Putamen (tissue), 1 donor: ENCODE results near the gene STAU1.
"Not testable (repeated sequence)": the region's sequence is repeated elsewhere in the genome, so short reads cannot be mapped to it uniquely, and the experiment has no call there.

ENCODE experiments used
- DNase-seq: peaks from one replicate; pipeline ENCODE4 v3.0.0-alpha.2; 2016; ENCODE audit warnings: low spot score

Gene STAU1

GRCh38 chr20:49118307-49118706 is 69.8 kb downstream of the STAU1 start:
- no peak for DNase-seq

DNA sequence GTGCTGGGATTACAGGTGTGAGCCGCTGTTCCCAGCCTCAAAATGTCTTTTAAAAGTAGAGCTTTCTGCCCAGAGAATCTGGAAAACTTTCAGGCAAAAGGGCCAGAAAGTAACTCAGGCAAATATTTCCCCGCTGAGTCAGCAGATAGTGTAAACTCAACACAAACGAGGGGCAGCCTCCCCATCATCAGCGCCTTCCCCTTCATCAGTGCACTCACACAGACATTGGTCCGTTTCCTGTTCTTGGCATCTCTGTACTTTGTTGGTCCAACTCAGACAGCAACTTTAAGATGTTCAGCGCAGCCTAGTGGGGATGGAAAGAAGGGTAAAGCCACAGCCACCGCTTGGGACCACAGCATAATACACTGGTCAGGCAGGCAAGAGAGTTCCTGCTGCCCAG is 72.6 kb downstream of the STAU1 start:
- DNase-seq = no peak

GRCh38 chr20:49112596-49113274 is 75.4 kb downstream of the STAU1 start:
- DNase-seq = no peak

DNA sequence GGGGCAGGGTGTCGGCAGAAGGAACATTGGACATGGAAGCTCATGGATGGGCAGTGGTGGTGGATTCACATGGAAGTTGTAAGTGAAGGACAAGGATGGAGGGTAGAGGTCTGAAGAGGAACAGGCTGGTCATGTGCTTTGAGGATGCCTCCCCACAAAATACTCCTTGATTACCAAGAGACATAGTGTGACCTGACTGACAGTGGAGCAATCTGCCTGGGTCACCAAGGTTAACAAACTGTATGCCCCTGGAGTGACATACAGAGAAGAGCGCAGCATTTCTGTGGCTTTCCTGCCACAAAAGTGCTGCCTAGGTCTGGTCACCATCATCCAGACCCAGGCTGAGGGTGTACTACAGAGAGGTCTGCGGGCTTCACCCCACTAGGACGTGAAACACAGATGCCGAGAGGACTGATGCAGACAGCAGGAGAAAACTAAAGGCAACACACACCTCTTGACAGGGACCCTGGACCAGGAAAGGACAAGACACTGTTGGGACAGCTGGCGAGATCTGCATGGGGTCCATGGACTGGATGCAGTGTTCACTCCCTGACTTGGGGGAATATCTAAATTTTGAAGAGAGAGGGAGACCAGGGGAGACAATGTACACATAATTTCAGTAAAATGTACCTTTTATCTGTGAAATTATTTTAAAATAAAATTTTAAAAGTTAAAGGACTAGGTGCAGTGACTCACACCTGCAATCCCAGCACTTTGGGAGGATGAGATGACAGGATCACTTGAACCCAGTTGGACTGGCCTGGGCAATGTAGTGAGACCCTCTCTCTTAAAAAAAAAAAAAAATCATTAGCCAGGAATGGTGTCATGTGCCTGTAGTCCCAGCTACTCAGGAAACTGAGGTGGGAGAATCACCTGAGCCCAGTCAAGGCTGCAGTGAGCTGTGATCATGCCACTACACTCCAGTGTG is 77.1 kb downstream of the STAU1 start:
- no peak for DNase-seq

DNA sequence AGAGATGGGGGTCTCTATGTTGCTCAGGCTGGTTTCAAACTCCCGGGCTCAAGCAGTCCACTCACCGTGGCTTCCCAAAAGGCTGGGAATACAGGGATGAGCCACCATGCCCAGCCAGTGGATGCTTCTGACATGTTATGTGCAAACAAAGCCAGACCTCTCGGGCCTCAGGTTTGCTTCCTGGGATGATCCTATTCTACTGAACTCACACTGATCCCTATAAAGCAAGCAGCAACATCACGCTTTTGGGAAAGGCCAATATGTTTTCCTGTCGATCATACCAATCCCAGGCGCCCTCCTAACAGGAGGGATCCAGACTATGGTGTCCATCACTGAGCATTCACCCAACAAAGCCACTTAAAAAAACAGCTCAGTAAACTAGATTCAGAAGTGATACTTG is 81.8 kb downstream of the STAU1 start:
- DNase-seq = no peak

- DNase-seq = not testable (repeated sequence)
Measured at GRCh38 chr20:49104979-49105547, 83.1 kb downstream of the STAU1 start.

DNA sequence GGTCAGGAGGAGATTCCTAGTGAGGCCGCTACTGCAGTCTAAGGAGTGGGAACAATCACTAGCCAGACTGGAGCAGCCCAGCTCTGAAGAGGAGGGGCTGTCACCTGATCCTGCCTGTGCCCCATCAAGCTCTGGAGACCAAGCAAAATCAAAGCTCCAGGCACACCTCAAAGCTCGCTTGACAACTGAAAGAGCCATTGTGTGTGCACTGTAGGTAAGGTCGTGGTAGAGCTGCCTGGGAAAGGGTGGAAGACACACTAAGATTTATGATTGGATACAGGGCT is 83.8 kb downstream of the STAU1 start:
- no peak for DNase-seq

- DNase-seq = no peak
Measured at GRCh38 chr20:49103647-49104364, 84.3 kb downstream of the STAU1 start.

DNA sequence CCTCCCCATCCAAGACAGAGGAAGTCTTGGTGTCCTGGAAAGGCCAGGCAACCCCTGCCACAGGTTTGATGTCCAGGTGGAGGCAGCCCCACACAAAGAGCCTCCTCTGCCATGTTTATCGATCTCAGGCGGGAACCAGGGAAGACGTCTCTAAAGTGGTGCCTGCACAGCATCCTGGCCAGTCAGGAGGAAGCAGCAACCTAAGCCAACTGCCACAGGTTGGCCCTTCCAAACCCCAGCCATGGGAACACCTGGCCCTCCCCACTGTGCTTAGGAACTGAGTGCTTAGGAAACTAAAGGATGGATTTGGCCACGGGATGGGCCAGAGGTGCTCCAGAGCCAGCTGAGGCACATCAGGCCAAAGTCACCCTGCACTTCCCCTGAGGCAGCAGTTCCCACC is 85.1 kb downstream of the STAU1 start:
- DNase-seq = no peak

DNA sequence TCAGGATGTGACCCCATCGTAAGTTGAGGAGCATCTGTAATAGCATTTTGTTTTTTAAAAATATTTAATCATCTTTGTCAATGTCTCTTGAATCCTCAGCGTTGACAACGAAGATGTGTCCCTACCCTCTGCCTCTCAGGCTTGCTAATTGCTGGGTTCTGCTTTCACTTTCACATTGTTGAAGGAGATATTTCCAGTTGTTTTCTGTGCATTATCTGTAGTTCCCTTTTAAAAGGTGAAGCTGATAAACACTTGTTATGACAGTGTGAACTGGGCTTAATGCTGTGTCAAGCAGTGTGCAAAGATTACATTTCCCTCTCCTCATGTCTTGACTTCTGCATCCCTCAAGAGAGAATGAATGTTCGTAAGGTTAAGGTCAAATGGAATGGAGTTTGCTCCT is 87.2 kb downstream of the STAU1 start:
- DNase-seq = no peak

DNA sequence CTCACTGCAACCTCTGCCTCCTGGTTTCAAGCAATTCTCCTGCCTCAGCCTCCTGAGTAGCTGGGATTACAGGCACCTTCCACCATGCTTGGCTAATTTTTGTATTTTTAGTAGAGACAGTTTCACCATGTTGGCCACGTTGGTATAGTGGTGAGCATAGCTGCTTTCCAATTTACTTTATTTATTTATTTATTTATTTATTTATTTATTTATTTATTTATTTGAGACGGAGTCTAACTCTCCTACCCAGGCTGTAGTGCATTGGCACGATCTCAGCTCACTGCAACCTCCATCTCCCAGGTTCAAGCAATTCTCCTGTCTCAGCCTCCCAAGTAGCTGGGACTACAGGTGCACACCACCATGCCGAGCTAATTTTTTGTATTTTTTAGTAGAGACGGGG is 87.8 kb downstream of the STAU1 start:
- DNase-seq = not testable (repeated sequence)

DNA sequence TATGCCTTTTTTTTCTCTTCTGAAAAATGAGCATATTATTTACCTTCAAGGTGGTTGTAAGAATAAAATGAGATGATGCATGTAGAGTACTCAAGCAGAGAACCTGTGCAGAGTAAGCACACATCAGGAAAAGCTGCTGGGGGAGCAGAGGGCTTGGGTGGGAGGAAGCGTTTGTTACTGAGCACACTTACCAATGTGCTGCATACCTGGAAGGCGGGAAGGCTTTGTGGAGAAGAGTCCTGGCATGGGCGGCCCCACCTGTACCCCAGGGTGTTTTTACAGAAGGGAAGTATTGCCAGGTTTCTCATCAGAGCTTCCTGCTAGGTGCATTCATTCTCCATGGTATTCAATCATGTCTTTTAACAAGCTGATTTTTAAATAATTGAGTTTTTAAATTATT is 89.1 kb downstream of the STAU1 start:
- DNase-seq = no peak

DNA sequence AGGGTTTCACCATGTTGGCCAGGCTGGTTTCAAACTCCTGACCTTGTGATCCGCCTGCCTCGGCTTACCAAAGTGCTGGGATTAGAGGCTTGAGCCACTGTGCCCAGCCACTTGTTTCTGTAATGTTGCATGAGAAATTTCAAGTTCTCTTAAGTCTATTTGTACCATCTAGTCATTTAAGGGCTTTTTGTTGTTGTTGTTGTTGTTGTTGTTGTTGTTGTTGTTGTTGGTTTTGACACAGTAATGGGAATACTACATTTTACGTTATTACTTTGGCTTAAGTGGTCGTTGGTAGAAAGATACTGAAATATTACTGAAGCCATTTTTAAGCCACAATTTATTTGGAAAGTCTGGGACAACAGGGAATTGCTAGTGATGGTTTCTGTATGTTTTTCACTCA is 90.0 kb downstream of the STAU1 start:
- DNase-seq = no peak

- no peak for DNase-seq
Measured at GRCh38 chr20:49097159-49097558, 91.0 kb downstream of the STAU1 start.

DNA sequence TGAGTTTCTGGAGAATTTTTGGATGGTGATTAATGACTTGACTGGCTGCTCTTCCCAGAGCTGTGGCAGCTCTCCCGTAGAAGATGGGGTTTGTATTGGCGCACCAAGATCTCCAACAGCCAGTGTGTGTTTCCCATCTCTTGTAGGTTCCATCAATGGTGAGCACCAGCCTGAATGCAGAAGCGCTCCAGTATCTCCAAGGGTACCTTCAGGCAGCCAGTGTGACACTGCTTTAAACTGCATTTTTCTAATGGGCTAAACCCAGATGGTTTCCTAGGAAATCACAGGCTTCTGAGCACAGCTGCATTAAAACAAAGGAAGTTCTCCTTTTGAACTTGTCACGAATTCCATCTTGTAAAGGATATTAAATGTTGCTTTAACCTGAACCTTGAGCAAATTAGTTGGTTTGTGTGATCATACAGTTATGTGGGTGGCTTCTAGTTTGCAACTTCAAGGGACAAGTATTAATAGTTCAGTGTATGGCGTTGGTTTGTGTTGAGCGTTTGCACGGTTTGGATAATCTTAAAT is 91.9 kb downstream of the STAU1 start:
- no peak for DNase-seq

- no peak for DNase-seq
Measured at GRCh38 chr20:49091762-49092161, 96.4 kb downstream of the STAU1 start.

DNA sequence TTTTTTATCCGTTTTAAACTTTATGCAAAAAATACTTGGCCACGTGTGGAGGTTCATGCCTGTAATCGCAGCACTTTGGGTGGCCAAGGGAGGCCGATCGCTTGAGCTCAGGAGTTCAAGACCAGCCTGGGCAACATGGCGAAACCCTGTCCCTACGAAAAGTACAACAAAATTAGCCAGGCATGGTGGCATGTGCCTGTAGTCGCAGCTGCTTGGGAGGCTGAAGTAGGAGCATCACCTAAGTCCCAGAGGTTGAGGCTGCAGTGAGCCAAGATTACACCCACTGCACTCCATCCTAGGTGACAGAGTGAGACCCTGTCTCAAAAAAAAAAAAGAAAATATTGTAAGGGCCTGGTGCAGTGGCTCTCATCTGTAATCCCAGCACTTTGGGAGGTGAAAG is 97.0 kb downstream of the STAU1 start:
- DNase-seq = no peak

DNA sequence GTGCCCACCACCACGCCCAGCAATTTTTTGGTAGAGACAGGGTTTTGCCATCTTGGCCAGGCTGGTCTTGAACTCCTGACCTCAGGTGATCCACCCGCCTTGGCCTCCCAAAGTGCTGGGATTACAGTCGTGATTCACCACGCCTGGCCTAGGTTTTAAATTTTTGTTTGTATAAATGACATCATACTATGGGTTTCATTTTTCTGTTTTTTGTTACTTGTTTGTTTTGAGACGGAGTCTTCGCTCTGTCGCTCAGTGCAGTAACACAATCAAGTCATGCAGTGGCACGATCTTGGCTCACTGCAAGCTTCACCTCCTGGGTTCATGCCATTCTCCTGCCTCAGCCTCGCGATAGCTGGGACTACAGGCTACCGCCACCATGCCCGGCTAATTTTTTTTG is 105.8 kb downstream of the STAU1 start:
- not testable (repeated sequence) for DNase-seq

- no peak for DNase-seq
Measured at GRCh38 chr20:49078310-49078709, 109.8 kb downstream of the STAU1 start.

- no peak for DNase-seq
Measured at GRCh38 chr20:49074521-49074920, 113.6 kb downstream of the STAU1 start.
